H9 (cell line): ENCODE results near the gene GATAD2B. TPM values are rescaled to one million over a fixed set of nuclear protein-coding genes. Genes with fewer than 3 reads are reported as not detected.

Experiments
- DNase-seq: peaks from one replicate; pipeline ENCODE4 v3.0.0-alpha.2; 2017
- H2AFZ ChIP-seq: one replicate; pipeline ENCODE4 v1.6.1; 2013; ENCODE audit warnings: mild to moderate bottlenecking, low read length, control low read depth, moderate library complexity
- H2AK5ac ChIP-seq: 2 replicates; pipeline ENCODE4 v1.6.1; 2013; ENCODE audit warnings: low read length, control low read depth, mixed read lengths; ENCODE audit not compliant: insufficient read length
- H2BK120ac ChIP-seq: one replicate; pipeline ENCODE4 v1.6.1; 2013; ENCODE audit warnings: low read depth, mild to moderate bottlenecking, low read length, control low read depth, inconsistent platforms; ENCODE audit not compliant: poor library complexity, severe bottlenecking
- H2BK12ac ChIP-seq: 2 replicates; pipeline ENCODE4 v1.6.1; 2013; ENCODE audit warnings: low read length, control low read depth, mixed read lengths, low read depth; ENCODE audit not compliant: insufficient read length
- H2BK15ac ChIP-seq: 2 replicates; pipeline ENCODE4 v1.6.1; 2013; ENCODE audit warnings: low read depth, low read length, control low read depth
- H2BK20ac ChIP-seq: one replicate; pipeline ENCODE4 v1.6.1; 2013; ENCODE audit warnings: low read depth, mild to moderate bottlenecking, low read length, control low read depth, inconsistent platforms; ENCODE audit not compliant: poor library complexity, severe bottlenecking
- H2BK5ac ChIP-seq: 2 replicates; pipeline ENCODE4 v1.6.1; 2013; ENCODE audit warnings: low read length, control low read depth, mixed read lengths; ENCODE audit not compliant: insufficient read length
- H3K14ac ChIP-seq: 2 replicates; pipeline ENCODE4 v1.6.1; 2013; ENCODE audit warnings: low read length, control low read depth; ENCODE audit not compliant: insufficient read depth
- H3K18ac ChIP-seq: 2 replicates; pipeline ENCODE4 v1.6.1; 2013; ENCODE audit warnings: low read depth, mild to moderate bottlenecking, mixed read lengths, low read length, control low read depth; ENCODE audit not compliant: insufficient read length
- H3K23ac ChIP-seq: 2 replicates; pipeline ENCODE4 v1.6.1; 2013; ENCODE audit warnings: low read length, control low read depth, mixed read lengths, low read depth; ENCODE audit not compliant: insufficient read length
- H3K23me2 ChIP-seq: 2 replicates; pipeline ENCODE4 v1.6.1; 2013; ENCODE audit warnings: low read depth, mild to moderate bottlenecking, mixed read lengths, low read length, control low read depth; ENCODE audit not compliant: insufficient read length, poor library complexity, severe bottlenecking
- H3K27ac ChIP-seq: 2 replicates; pipeline ENCODE4 v1.5.1; 2013; ENCODE audit warnings: low read length, control low read depth, mixed read lengths, low read depth; ENCODE audit not compliant: insufficient read length
- H3K27me3 ChIP-seq: 2 replicates; pipeline ENCODE4 v1.6.1; 2013; ENCODE audit warnings: low read length, control low read depth, inconsistent platforms; ENCODE audit not compliant: insufficient read depth
- H3K4ac ChIP-seq: 2 replicates; pipeline ENCODE4 v1.6.1; 2013; ENCODE audit warnings: low read depth, mild to moderate bottlenecking, control low read depth, inconsistent platforms, low read length, moderate library complexity
- H3K4me1 ChIP-seq: 2 replicates; pipeline ENCODE4 v1.6.1; 2013; ENCODE audit warnings: low read length, control low read depth, inconsistent platforms; ENCODE audit not compliant: insufficient read depth
- H3K4me2 ChIP-seq: 2 replicates; pipeline ENCODE4 v1.6.1; 2013; ENCODE audit warnings: low read length, control low read depth, mixed read lengths; ENCODE audit not compliant: insufficient read length, insufficient read depth
- H3K56ac ChIP-seq: 2 replicates; pipeline ENCODE4 v1.6.1; 2013; ENCODE audit warnings: low read depth, mild to moderate bottlenecking, mixed read lengths, low read length, control low read depth; ENCODE audit not compliant: insufficient read length
- H3K79me1 ChIP-seq: 2 replicates; pipeline ENCODE4 v1.6.1; 2013; ENCODE audit warnings: low read depth, mild to moderate bottlenecking, moderate library complexity, low read length, control low read depth, inconsistent platforms; ENCODE audit not compliant: insufficient read depth, poor library complexity, severe bottlenecking
- H3K79me2 ChIP-seq: 2 replicates; pipeline ENCODE4 v1.6.1; 2013; ENCODE audit warnings: low read length, control low read depth, inconsistent platforms; ENCODE audit not compliant: insufficient read depth
- H3K9ac ChIP-seq: 2 replicates; pipeline ENCODE4 v1.6.1; 2013; ENCODE audit warnings: low read length, control low read depth, mixed read lengths; ENCODE audit not compliant: insufficient read length; ENCODE audit errors: extremely low read depth
- H3K9me3 ChIP-seq: one replicate; pipeline ENCODE4 v1.6.1; 2013; ENCODE audit warnings: low read depth, low read length, inconsistent platforms; ENCODE audit not compliant: control insufficient read depth
- H3T11ph ChIP-seq: one replicate; pipeline ENCODE4 v1.6.1; 2013; ENCODE audit warnings: mild to moderate bottlenecking, low read length, control low read depth, inconsistent platforms
- H4K20me1 ChIP-seq: one replicate; pipeline ENCODE4 v1.6.1; 2013; ENCODE audit not compliant: control insufficient read depth, insufficient read length, insufficient read depth
- H4K5ac ChIP-seq: 2 replicates; pipeline ENCODE4 v1.6.1; 2013; ENCODE audit warnings: low read depth, mild to moderate bottlenecking, mixed read lengths, low read length, control low read depth; ENCODE audit not compliant: insufficient read length
- H4K8ac ChIP-seq: replicated peaks from 2 replicates; pipeline ENCODE4 v1.6.1; 2013; ENCODE audit warnings: low read length, control low read depth, mixed read lengths, low read depth; ENCODE audit not compliant: insufficient read length
- H4K91ac ChIP-seq: 2 replicates; pipeline ENCODE4 v1.6.1; 2013; ENCODE audit warnings: low read depth, mild to moderate bottlenecking, moderate library complexity, mixed read lengths, low read length, control low read depth; ENCODE audit not compliant: insufficient read length
- H3K27ac Mint-ChIP-seq, 3 experiments: 2 replicates in 2 of 3; 3 replicates in 1 of 3; pipeline ENCODE4 v1.8.0; 2020 to 2021; ENCODE audit warnings: mixed read lengths in 3 of 3, mild to moderate bottlenecking in 1 of 3, moderate library complexity in 1 of 3
- H3K27me3 Mint-ChIP-seq: 2 replicates; pipeline ENCODE4 v1.8.0; 2021; ENCODE audit warnings: low read depth, mild to moderate bottlenecking, moderate library complexity, mixed read lengths
- H3K36me3 Mint-ChIP-seq, 3 experiments: 2 replicates in 2 of 3; 3 replicates in 1 of 3; pipeline ENCODE4 v1.8.0; 2020 to 2021; ENCODE audit warnings: low read depth in 3 of 3, mixed read lengths in 3 of 3; ENCODE audit not compliant: insufficient read depth in 1 of 3
- H3K4me1 Mint-ChIP-seq, 2 experiments: 2 replicates each; pipeline ENCODE4 v1.8.0; 2020; ENCODE audit warnings: mixed read lengths in 2 of 2
- H3K4me3 Mint-ChIP-seq, 2 experiments: 2 replicates in 1 of 2; 3 replicates in 1 of 2; pipeline ENCODE4 v1.8.0; 2020 to 2021; ENCODE audit warnings: mild to moderate bottlenecking in 2 of 2, mixed read lengths in 2 of 2, moderate library complexity in 1 of 2
- H3K9me3 Mint-ChIP-seq, 2 experiments: 2 replicates in 1 of 2; 3 replicates in 1 of 2; pipeline ENCODE4 v1.8.0; 2020; ENCODE audit warnings: mild to moderate bottlenecking in 2 of 2, mixed read lengths in 2 of 2, moderate library complexity in 1 of 2
- WGBS: extraction: QIAGEN DNeasy Blood & Tissue Kit; methylation state at CpG from one replicate; pipeline ENCODE4 v1.1.7; 2013; ENCODE audit warnings: missing lambda C conversion rate, low lambda C conversion rate, mixed read lengths; ENCODE audit not compliant: insufficient read length; ENCODE audit errors: extremely low coverage; 5-methylcytosine and 5-hydroxymethylcytosine counted together
- total RNA-seq: library from RNA; stranded (reverse); gene quantifications from 2 replicates; pipeline ENCODE4 v1.2.1, GENCODE V29; 2021
- TF ChIP-seq, protein P1 (sequence below): fragments of 200-600 bp; sonication (generic); conservative IDR thresholded peaks from 3 replicates; pipeline ENCODE4 v1.8.0; 2021; ENCODE audit warnings: antibody characterized with exemption, mild to moderate bottlenecking

GATAD2B gene
- total RNA-seq, 1 experiment from 2014 or later, result 44.1 TPM

DNA sequence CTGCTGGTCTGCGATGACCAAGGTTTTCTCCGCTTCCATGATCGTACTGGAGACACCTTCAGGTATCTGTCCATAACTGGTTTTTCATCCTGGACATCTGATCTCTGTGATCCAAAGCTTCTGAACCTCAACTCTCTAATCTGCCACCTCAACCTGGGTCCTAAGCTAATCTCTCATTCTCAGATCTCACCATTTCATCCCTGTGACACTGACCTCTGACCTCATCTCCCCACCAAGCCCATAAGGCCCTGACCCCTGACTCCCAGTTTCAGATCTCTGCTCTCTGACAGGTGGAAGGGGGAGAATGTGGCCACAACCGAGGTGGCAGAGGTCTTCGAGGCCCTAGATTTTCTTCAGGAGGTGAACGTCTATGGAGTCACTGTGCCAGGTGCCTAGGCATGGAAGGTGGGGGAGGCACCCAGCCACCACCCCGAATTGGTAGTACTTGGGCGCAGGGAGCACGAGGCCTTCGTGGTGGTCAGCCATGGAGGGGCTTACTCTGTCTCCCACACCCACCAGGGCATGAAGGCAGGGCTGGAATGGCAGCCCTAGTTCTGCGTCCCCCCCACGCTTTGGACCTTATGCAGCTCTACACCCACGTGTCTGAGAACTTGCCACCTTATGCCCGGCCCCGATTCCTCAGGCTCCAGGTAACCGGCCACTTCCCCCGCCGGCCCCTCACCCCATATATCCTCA lies 143.8 kb downstream of the GATAD2B start:
- Histone ChIP-seq H3K23me2 (peaks cover 10% of the 10 kb centered on the region), H4K20me1 (no peaks in the 10 kb centered on the region), H2AK5ac (no peak overlapping the region), H2BK20ac (no peak overlapping the region), H3K9me3 (no peaks in the 10 kb centered on the region), H3K14ac (no peak overlapping the region), H3K4me2 (no peak overlapping the region), H3K56ac (no peak overlapping the region), H3K79me2 (no peaks in the 10 kb centered on the region), H3K9ac (no peak overlapping the region), H4K91ac (no peak overlapping the region), H4K8ac (no peak overlapping the region), H3K23ac (no peak overlapping the region), H3K27ac (no peak overlapping the region), H3K27me3 (no peaks in the 10 kb centered on the region), H3K79me1 (no peaks in the 10 kb centered on the region), H2BK120ac (no peak overlapping the region), H2BK12ac (no peak overlapping the region), H4K5ac (no peak overlapping the region), H2BK15ac (no peak overlapping the region), H3K4ac (no peak overlapping the region), H2AFZ (no peak overlapping the region), H3K4me1 (peaks cover 3% of the 10 kb centered on the region; the same call in 1 of the 2 replicates), H2BK5ac (no peak overlapping the region), H3T11ph (no peak overlapping the region), H3K18ac (no peak overlapping the region)
- no peak for DNase-seq
- no peaks in the 10 kb centered on the region for H3K27me3 Mint-ChIP-seq
- TF ChIP-seq, protein P1, sequence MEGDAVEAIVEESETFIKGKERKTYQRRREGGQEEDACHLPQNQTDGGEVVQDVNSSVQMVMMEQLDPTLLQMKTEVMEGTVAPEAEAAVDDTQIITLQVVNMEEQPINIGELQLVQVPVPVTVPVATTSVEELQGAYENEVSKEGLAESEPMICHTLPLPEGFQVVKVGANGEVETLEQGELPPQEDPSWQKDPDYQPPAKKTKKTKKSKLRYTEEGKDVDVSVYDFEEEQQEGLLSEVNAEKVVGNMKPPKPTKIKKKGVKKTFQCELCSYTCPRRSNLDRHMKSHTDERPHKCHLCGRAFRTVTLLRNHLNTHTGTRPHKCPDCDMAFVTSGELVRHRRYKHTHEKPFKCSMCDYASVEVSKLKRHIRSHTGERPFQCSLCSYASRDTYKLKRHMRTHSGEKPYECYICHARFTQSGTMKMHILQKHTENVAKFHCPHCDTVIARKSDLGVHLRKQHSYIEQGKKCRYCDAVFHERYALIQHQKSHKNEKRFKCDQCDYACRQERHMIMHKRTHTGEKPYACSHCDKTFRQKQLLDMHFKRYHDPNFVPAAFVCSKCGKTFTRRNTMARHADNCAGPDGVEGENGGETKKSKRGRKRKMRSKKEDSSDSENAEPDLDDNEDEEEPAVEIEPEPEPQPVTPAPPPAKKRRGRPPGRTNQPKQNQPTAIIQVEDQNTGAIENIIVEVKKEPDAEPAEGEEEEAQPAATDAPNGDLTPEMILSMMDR, result no peak
- H3K9me3 Mint-ChIP-seq, result no peaks in the 10 kb centered on the region
- no peak overlapping the region for H3K27ac Mint-ChIP-seq
- H3K36me3 Mint-ChIP-seq, result peaks cover 1 to 30% (median 22%) of the 10 kb centered on the region in 3 experiments; a peak in 6 of 7 replicates
- H3K4me3 Mint-ChIP-seq, result no peak overlapping the region
- H3K4me1 Mint-ChIP-seq, result peaks cover 33 to 35% of the 10 kb centered on the region in 2 experiments
- WGBS, result no CpG with 5 or more reads among the region's 18 CpGs
